ENCODE data around the gene CD2BP2. TPM values are rescaled to one million over a fixed set of nuclear protein-coding genes. Genes with fewer than 3 reads are reported as not detected.

The CD2BP2 gene
- total RNA-seq, 4 donors from 2014 or later: 33.6 to 43.2 (median 38.5) TPM

- intact Hi-C loops (cut with DNase I; ENCODE audit: low total_unique reads): no loop called here
- no peak for DNase-seq (ENCODE audit: low spot score in 2 of 2)
- H3K4me3 ChIP-seq (ENCODE audit: low read depth, poor library complexity, severe bottlenecking): no peak overlapping the region
- 23 to 24% methylated on average over 11 of the region's 11 CpGs for WGBS, 2 donors
- TF ChIP-seq CTCF (IDR thresholded peaks at IDR 0.05): no peak
- TF ChIP-seq POLR2A (IDR thresholded peaks at IDR 0.05): no peak
Observed at GRCh38 chr16:30371248-30371816, 16.2 kb upstream of the CD2BP2 start.

GRCh38 chr16:30370456-30371247 is 15.5 kb upstream of the CD2BP2 start, which contains the start of gene TBC1D10B:
Gene TBC1D10B (minus strand): TSS chr16:30370494. CDS start chr16:30370183, 311 bp downstream.
- TF ChIP-seq POLR2A (IDR thresholded peaks at IDR 0.05) (no peak), CTCF (IDR thresholded peaks at IDR 0.05) (peak in 1 of 3 donors; percentile 19)
- intact Hi-C loops (cut with DNase I; ENCODE audit: low total_unique reads): no loop called here
- peak within 1 kb of the TSS; percentile 64 for H3K4me3 ChIP-seq (ENCODE audit: low read depth, poor library complexity, severe bottlenecking)
- WGBS, 2 donors: 0 to 1% methylated on average over 31 to 40 of the region's 40 CpGs
- DNase-seq (ENCODE audit: low spot score in 2 of 2): peak; percentile 99 to 100

- DNase-seq (ENCODE audit: low spot score in 2 of 2): no peak
- peak overlapping the region; percentile 64 for H3K4me3 ChIP-seq (ENCODE audit: low read depth, poor library complexity, severe bottlenecking)
- WGBS, 2 donors: 0% methylated on average over 7 to 23 of the region's 76 CpGs
- intact Hi-C loops (cut with DNase I; ENCODE audit: low total_unique reads): no loop called here
- no peak for TF ChIP-seq POLR2A (IDR thresholded peaks at IDR 0.05)
- TF ChIP-seq CTCF (IDR thresholded peaks at IDR 0.05): no peak
Observed at GRCh38 chr16:30369938-30370455, 14.9 kb upstream of the CD2BP2 start.

GRCh38 chr16:30369091-30369937 is 14.2 kb upstream of the CD2BP2 start:
- TF ChIP-seq CTCF (IDR thresholded peaks at IDR 0.05) (no peak), POLR2A (IDR thresholded peaks at IDR 0.05) (no peak)
- 0 to 1% methylated on average over 22 to 23 of the region's 45 CpGs for WGBS, 2 donors
- H3K4me3 ChIP-seq (ENCODE audit: low read depth, poor library complexity, severe bottlenecking): peak overlapping the region; percentile 64
- DNase-seq (ENCODE audit: low spot score in 2 of 2): no peak
- intact Hi-C loops (cut with DNase I; ENCODE audit: low total_unique reads): no loop called here

- 0 to 4% methylated on average over 4 of the region's 4 CpGs for WGBS, 2 donors
- TF ChIP-seq CTCF (IDR thresholded peaks at IDR 0.05) (no peak), POLR2A (IDR thresholded peaks at IDR 0.05) (no peak)
- intact Hi-C loops (cut with DNase I; ENCODE audit: low total_unique reads): no loop called here
- peak overlapping the region; percentile 64 for H3K4me3 ChIP-seq (ENCODE audit: low read depth, poor library complexity, severe bottlenecking)
- no peak for DNase-seq (ENCODE audit: low spot score in 2 of 2)
Observed at GRCh38 chr16:30368792-30369090, 13.6 kb upstream of the CD2BP2 start.

Data from lower leg skin (tissue), 4 donors.